Limb (tissue), 2 donors: ENCODE results near the gene TFF1.

ENCODE experiments used
- DNase-seq, 2 donors: peaks; one replicate each; pipeline ENCODE4 v3.0.0-alpha.2; 2016; ENCODE audit errors: extremely low spot score in 2 of 2

TFF1 gene

GRCh38 chr21:42382915-42383314 is 16.6 kb upstream of the TFF1 start:
- DNase-seq, result no peak

GRCh38 chr21:42381347-42381984 is 15.1 kb upstream of the TFF1 start:
- no peak for DNase-seq

GRCh38 chr21:42379426-42380215 is 13.3 kb upstream of the TFF1 start:
- DNase-seq, result no peak

GRCh38 chr21:42378418-42378817 is 12.1 kb upstream of the TFF1 start:
- DNase-seq, result no peak

- no peak for DNase-seq
Observed at GRCh38 chr21:42377951-42378340, 11.6 kb upstream of the TFF1 start.

- no peak for DNase-seq
Observed at GRCh38 chr21:42377211-42377950, 11.0 kb upstream of the TFF1 start.

GRCh38 chr21:42376338-42376982 is 10.1 kb upstream of the TFF1 start:
- no peak for DNase-seq

GRCh38 chr21:42375966-42376337 is 9.6 kb upstream of the TFF1 start:
- no peak for DNase-seq

GRCh38 chr21:42375506-42375905 is 9.2 kb upstream of the TFF1 start:
- DNase-seq, result no peak

- DNase-seq, result peak in 1 of 2 donors; percentile 50
Observed at GRCh38 chr21:42374864-42375499, 8.6 kb upstream of the TFF1 start.

- DNase-seq, result no peak
Observed at GRCh38 chr21:42374457-42374856, 8.1 kb upstream of the TFF1 start.

- DNase-seq, result no peak
Observed at GRCh38 chr21:42373908-42374455, 7.6 kb upstream of the TFF1 start.

GRCh38 chr21:42373196-42373907 is 7.0 kb upstream of the TFF1 start:
- no peak for DNase-seq

- DNase-seq, result no peak
Observed at GRCh38 chr21:42370894-42371654, 4.7 kb upstream of the TFF1 start.

GRCh38 chr21:42369821-42370220 is 3.5 kb upstream of the TFF1 start:
- no peak for DNase-seq

GRCh38 chr21:42367367-42368165 is 1.2 kb upstream of the TFF1 start:
- DNase-seq, result no peak

GRCh38 chr21:42365770-42366169 is 565 bp downstream of the TFF1 start:
- DNase-seq, result no peak

- DNase-seq, result no peak
Observed at GRCh38 chr21:42364304-42364865, 1.9 kb downstream of the TFF1 start.

- no peak for DNase-seq
Observed at GRCh38 chr21:42363312-42363711, 3.0 kb downstream of the TFF1 start.
